ENCODE data around the gene LYL1.

Gene LYL1

DNA sequence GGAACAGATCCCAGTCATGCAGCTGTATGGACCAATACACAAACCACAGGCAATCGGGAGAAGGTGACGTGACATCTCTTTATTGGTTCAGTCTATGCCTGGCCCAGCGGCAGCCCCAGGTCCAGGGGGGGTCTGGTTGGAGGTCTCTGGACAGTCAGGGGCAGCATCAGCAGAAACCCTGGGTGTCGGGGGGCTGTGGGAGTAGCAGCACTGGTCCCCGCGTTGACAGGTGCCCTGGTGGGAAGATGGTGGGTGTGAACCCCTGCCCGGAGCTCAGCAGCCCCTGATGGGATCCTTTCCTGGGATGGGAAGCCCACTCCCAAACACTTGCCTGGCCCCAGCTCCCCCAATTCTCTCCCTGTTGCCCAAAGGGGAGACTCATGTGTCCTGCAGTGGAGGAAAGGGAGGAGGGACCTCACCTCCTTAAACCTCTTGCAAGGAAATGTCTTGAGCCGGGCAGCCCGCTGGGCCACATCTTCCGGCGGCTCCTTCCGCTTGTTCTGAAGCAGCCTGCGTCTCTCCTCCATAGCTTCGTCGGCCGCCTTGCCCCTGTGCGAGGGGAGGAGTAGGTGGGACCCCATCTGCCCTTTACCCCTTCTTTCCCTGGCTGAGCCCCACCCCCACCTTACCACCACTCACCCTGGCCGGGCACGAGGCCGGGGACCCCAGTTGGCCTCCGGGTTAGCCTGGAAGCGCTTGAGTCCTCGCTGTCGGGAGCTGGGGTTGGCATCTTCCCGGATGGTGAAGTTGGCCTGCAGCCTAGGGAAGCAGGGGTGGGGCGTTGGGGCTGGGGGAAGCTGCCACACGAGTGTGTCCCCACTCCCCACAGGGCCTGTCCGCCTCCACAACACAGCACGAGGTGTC, 2.4 kb upstream of the LYL1 start:
- no peak for DNase-seq

GRCh38 chr19:13104360-13104847, 1.7 kb upstream of the LYL1 start:
- no peak for DNase-seq

- DNase-seq = no peak
Measured at GRCh38 chr19:13103581-13104359, 1.1 kb upstream of the LYL1 start.

DNA sequence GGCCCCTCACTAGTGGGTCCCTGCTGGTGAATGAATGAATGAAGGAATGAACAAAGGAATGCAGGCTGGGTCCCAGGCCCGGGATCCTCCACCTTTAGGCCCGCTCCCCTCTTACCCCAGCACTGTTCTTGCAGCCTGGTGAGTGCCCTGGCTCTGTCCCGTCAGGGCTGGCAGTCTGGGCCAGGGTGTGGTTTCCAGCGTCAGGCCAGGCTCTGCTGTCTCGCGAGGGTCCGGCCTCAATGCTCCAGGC, 317 bp downstream of the LYL1 start:
- DNase-seq = no peak

- DNase-seq = no peak
Measured at GRCh38 chr19:13101590-13102415, 855 bp downstream of the LYL1 start.

DNA sequence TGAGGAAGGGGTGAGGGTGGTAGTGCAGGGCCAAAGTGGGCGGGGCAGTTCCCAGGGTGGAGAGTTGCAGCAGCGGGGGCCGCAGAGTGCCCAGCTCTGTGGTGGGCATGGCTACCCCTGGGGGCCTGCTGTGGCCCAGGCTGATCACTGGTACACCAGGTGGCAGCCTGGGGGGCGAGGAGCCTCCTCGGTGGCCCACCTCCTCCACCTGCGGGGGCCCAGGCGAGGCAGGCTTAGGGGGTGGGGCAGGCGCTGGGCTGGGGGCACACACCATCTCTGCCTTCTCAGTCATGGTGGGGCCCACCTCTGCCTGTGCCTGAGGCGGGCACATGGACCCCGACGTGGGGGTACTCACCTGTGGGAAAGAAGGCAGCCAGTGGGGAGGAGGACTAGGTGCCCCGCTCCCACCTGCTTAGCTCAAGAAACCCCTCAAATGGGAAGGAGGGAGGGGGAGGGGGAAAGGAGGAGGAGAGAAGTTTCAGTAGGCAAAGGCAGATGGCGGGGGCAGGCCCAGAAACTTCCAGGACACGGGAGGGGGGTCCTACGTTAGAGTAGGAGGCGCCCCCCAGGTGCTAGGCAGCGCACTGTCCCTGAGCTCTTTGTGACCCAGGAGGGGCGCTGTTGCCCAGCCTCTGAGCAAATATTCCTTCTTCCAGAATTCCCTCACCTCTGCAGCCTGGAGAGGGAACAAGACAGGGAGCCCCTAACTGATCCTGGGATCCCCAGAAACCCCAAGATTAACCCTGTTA, 1.6 kb downstream of the LYL1 start:
- no peak for DNase-seq

GRCh38 chr19:13100031-13100588, 2.5 kb downstream of the LYL1 start:
- DNase-seq = peak; percentile 40

GRCh38 chr19:13099073-13099999, 3.3 kb downstream of the LYL1 start:
- peak; percentile 65 for DNase-seq

- DNase-seq = peak; percentile 71
Measured at GRCh38 chr19:13098277-13099072, 4.2 kb downstream of the LYL1 start.

GRCh38 chr19:13097463-13098258, 5.0 kb downstream of the LYL1 start:
- no peak for DNase-seq

DNA sequence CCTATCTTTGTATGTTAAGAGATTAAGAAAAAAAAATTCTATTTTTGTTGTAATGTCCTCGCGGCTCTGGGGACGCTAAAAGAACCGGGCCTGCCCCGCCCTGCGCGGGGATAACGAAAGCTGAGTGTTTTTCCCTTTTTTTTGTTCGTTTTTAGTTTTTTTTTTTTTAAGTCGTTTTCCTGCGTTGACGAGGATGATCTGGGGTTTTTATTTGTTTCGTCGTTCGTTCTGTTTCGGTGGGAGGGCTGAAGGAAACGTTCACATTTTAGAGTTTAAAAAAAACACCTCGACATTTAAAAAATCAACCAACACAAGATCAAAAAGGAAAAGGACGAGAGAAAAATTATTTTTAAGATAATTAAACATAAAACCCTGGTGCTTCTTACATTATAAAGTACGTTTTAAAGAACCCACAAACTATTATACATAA, 5.6 kb downstream of the LYL1 start:
- DNase-seq = no peak

GRCh38 chr19:13095934-13096927, 6.4 kb downstream of the LYL1 start:
- DNase-seq = no peak

- DNase-seq = no peak
Measured at GRCh38 chr19:13095393-13095784, 7.3 kb downstream of the LYL1 start.

DNA sequence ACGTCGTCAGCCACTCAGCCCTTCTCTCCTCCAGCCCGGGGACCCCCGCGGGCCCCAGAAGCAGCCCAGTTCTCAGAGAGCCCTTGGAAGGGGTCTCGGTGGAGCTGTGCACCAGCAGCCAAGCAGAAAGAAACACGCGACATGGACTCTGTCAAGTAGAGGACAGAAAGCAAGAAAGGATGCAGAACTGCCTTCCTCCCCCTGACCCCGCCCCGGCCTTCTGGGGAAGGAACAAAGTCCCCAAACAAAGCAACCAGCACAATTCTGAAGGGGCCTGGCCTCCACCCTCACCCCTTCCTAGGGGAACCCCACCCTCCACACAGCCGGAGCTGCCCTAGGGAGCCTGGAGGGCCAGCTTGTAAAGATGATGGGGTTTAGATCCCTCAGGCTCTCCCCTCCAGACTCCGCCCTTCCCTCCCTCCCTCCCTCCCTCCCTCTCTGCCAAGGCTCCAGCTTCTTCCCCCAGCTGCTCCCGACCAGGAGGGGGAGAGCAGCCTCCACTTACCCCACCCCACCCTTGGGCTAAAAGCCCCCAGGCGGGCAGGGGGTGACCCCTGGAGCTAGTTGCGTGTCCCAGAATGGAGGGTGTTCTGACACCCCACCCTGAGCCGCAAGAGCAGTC, 7.8 kb downstream of the LYL1 start:
- no peak for DNase-seq

- DNase-seq = no peak
Measured at GRCh38 chr19:13094106-13094504, 8.6 kb downstream of the LYL1 start.

DNA sequence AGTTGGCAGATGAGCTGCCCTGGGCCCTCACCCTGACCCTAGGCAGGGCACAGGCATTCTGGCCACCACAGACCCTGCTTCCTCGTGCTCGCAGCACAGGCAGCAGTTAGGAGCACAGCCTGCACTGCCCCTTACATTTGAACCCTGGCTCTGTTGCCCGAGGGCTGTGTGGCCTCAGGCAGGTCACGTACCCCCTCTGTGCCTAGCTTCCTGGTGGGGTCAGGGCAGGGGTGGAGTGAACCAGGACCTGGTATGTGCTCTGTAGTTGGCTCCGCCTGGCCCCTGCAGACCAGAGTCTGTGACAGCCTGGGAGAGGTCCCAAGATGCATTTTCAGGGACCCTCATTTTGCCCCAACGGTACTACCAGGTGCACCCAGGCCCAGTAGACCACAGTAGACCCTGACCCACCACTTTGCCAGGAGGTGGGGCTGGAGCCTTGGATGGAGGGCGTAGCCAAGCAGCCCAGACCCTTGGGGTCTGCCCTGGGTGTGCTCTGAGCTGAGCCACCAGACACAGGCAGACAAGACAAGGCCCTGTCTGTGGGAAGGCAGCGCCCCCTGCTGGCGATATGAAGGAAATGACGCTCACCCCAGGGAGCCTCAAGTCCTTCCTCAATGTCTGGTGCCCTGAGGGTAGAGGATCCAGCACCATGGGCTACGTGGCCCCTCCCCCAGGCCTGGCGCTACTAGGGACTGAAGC, 9.1 kb downstream of the LYL1 start:
- DNase-seq = peak; percentile 85
